Right kidney (tissue), 1 donor: ENCODE data around the gene RABGAP1L.
"Not testable (repeated sequence)": the region's sequence is repeated elsewhere in the genome, so short reads cannot be mapped to it uniquely, and the experiment has no call there.

Experiments used
- DNase-seq: peaks from one replicate; pipeline ENCODE4 v3.0.0-alpha.2; 2016

The RABGAP1L gene

DNA sequence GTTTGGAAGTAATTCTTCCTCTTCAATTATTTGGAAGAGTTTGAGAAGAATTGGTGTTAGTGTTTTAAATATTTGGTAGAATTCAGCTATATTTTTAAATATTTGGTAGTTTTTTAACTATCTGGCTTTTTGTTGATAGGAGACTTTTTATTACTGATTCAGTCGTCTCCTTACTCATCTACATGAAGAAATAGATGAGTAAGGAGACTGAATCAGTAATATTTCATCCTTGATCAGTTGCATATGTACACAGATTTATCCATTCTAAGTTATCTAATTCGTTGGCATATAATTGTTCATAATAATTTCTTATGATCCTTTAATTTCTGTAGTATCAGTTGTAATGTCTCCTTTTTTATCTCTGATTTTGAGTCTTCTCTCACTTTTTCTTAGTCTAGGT, 512.5 kb downstream of the RABGAP1L start:
- no peak for DNase-seq

DNA sequence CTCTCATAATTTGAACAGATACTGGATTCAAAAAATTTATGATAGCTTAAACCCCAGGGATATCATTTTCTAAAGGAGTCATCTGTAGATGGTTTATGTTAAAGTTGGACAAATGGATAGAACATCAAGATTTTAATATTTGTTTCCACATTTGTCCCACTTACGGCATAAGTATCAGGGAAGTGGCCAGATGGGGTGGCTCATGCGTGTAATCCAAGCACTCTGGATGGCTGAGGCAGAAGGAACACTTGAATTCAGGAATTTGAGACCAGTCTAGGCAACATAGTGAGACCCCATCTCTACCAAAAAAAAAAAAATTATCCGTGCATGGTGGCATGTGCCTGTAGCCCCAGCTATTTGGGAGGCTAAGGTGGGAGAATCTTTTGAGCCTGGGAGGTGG, 517.5 kb downstream of the RABGAP1L start:
- DNase-seq, result no peak

DNA sequence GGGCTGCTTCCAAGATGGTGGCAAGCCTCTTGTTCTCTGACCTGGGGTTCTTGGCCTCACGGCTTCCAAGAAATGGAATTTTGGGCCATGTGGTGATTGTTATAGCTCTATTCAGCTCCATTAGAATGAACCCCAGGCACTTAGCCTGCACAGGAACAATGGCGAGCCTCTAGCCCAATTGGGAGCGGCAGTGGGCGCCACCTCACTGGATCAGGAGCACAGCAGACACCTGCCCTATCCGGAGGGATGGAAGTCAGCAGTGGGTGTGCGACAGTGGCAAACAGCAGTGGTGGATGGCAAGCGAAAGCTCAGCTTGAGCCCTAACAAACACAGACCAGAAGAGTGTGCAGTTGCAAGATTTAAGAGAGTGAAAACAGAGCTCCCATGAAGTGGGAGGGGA, 519.3 kb downstream of the RABGAP1L start:
- DNase-seq, result no peak

DNA sequence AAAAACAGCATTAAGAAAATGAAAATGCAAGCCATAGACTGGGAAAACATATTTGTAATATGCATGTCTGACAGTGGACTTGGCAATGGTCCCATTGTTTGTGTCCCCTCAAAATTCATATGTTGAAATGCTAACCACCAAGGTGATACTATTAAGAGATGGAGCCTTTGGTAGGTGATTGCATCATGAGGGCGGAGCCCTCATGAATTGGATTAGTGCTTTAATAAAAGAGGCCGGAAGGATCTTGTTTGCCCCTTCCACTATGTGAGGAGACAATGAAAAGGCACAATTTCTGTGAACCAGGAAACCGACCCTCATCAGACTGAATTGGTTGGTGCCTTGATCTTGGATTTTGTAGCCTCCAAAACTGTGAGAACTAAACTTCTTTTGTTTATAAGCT, 520.8 kb downstream of the RABGAP1L start:
- no peak for DNase-seq

DNA sequence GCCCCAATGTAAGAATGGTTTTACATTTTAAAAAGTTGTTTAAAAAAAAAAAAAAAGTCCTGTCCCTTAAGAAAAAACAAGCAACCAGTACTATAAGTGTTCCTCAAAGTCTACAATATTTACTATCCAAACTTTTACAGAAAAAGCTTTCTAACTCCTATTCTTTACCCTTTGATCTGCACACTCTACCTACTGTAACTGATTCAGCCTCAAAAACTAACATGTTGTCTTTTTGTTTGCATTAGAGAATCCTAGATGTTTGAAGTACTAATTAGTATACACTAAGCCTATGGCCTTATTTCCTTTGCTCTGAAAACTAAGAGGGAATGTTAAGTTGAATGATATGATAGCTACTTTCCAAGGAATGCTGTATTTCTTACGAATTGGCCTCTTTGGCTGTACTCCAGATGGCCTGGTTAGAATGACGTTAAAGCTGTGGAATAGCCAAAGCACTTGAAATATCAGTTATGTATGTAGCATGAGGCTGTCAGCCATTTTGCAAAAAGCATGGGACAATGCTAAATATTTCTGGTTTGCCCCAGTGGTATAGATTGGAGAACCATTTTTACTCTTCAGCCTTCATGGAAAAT, 523.2 kb downstream of the RABGAP1L start:
- no peak for DNase-seq

DNA sequence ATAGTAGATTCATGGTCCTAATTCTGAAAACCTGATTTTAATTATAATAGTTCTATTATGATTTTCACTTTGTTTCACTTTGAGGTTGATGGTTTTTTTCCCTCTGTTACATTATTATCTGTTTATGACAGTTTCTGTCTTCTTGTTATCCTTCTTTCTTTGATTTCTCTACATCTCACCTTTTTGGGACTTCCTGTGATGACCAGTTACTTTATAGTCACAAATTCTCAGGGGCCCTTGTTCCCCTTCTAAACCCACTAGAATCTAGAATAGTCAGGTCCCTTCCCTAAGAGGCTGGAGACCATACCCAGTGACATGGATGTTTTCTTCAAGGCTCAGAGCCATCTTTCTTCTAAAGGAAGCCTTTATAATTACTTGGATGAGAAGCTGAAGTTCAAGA, 526.9 kb downstream of the RABGAP1L start:
- no peak for DNase-seq

DNA sequence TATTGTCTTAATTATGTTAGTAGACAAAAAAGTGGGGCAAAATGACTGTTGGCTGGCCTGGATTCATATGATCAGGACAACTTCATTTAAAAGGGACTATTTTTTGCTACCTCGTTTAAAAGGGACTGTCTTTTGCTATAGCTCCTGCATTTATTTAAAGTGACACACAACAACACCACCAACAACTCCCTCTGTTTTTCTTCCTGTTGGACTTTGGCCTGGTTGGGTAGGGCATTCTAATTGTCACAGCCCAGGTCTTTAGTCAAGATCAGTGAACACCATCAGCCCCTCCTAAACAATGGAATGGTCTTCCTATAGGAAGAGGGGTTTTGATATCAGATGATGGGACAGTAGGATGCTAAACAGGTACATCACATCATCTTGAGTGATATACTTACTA, 530.2 kb downstream of the RABGAP1L start:
- no peak for DNase-seq

DNA sequence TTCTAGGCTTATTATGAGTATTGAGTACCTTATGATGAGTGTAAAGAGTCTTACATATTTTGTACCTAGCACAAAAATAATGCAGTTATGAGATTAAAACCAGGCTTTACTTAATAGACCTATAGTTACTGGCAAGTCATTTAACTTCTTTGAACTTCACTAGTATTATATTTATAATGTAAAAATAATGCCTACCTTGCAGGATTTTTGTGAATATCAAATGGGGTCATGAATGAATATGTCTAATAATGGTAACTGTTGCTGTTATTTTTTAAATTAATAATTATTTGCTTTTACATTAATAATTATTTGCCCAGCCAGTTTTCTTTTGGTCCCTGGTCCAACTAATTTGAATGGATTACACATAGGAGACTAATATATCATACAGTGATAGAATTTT, 530.9 kb downstream of the RABGAP1L start:
- DNase-seq, result no peak

DNA sequence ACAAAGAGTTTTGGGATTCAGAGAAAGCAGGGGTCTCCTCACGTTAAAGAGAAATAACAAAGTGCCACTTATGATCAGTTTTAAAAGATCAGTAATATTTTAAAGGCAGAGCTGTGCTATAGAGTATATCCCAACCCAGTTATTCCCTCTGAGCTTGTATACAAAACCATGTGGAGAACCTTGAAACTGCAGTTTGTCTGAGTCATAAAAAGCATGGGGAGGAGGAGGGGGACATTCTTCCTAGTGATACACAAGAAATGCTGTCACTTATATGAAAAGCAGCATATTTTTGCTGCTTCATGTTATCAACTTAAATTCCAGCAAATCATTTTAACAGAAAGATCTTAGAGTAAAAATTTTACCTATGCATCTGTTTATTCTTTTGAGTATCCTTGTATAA, 533.0 kb downstream of the RABGAP1L start:
- no peak for DNase-seq

DNA sequence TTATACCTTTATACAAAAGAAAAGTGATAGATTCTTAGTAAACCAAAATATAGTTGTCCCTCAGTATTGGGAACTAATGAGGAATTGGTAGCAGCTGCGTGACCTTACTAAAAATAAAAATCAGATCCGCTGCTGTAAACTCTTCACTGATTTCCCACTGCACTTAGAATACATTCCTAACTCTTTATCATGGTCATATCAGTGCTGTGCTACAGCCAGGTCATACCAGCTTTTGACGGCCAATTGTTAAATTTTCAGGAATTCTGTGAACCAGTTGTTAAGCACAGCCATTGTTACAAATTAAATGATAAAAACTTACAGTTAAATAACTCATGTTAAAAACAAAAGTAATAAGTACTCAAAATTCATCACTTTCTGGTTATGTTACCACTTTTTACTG, 533.8 kb downstream of the RABGAP1L start:
- DNase-seq, result no peak

DNA sequence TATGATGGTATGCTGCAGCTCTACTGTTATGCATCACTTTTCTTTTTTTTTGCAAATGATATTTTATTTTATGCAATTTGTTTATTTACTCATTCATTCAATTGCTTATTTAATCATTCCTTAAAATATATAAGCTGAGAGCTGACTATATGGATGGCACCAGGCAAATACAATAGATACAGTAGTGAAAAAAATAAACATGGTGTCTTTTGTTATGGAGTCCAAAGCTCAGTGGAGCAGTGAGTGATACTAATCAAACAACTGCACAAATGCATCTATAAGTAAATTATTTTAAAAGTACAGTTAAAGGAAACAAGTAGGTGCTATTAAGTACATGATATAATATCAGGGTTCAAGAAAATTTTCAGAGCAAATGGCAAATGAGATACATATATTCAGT, 534.2 kb downstream of the RABGAP1L start:
- DNase-seq, result not testable (repeated sequence)

DNA sequence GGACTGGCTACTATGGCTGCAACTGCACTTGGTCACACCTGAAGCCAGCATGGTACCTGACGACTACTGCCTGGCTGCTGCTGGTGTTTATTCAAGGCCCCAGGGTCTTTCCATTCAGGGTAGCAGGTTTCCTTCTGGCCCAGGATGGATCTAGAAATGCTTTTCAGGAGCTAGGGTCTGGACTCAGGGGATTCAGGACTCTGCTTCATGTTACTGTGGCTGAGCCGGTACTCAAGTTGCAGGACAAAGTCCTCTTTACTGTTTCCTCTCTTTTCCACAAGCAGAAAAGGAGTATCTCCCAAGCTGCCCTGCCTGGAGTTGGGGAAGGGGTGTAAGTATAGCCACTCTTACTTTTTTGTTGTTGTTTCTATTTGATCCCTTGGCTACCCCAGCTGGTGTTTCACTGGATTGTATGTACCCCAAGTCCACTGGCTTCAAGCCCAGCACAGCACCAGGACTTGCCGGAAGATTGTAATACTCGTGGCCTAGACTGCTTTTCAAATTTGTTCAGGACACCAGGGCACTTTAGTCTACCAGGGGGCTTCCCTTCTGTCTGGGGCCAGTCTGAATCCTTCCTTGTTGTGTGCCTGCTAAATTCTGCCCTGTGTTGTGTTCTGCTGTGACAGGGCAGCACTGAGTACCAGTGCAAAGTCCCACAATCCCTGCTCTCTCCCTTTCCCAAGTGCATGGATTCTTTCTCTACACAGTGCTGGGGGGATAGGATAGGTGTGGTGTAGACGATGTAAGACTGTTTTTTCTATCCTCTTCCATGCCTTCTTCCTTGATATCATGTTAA, 536.9 kb downstream of the RABGAP1L start:
- no peak for DNase-seq

DNA sequence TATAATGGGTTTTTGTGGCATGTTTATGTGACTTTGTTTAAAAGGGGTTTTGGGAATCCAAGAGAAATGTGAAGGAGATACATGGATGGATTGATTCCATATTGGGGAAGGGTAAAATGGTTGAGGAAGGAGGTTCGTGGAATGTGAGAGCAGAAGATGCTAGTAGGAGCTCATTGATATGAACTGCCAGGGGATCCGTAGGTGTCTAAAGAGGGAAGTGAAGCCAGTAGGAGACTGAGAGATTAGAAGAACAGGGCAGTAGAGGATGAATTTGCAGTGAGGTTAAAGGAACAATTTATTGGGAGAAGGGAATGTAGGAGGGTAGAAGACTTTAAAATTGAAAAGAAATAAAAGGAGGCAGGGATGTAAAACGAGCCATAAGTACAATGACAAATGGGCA, 541.0 kb downstream of the RABGAP1L start:
- DNase-seq, result no peak

DNA sequence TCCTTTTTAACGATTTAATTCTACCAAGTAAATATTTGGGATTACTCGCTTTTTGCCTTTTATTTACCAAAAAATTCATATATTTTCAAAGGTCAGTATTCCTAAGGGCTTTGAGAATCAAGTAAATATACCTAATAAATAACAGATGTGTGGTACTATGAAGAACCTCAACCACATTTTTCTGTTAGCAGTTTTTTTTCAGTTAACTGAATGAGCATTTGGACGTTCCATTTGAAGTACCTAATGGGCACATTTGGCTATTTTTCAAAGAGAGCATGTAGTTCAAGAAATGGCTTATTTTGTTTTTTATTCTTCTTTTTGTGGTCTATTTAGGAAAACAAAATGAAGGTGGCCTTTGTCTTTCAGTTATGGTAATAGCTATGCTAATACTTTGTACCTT, 541.5 kb downstream of the RABGAP1L start:
- DNase-seq, result no peak

DNA sequence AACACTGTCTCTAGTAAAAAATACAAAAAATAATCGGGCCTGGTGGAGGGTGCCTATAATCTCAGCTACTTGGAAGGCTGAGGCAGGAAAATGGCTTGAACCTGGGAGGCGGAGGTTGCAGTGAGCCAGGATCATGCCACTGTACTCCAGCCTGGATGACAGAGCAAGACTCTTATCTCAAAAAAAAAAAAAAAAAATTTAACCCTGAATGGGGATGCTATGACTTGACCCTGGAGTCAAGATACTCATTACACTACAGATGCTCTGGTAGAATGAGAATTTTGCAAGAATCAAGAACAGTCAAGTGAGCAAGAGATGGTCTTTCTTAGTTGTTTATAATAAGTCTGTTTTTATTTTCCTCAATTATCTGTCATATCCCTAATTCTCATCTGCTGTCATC, 542.2 kb downstream of the RABGAP1L start:
- no peak for DNase-seq

DNA sequence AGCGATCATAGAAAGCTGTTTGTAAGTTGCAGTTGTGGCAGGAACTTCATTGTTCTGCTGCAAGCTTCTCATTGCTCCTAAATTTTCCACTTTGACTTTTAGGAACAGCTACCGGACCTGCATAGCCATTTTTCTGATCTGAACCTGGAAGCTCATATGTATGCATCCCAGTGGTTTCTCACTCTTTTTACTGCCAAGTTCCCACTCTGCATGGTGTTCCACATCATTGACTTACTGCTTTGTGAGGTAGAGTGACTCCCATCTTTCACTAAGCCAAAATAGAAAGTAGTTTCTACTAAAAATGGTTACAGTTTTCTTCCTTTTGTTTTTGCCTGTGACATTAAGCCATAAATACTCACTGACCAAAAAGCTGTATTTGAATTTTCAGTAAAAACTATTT, 542.7 kb downstream of the RABGAP1L start:
- no peak for DNase-seq

DNA sequence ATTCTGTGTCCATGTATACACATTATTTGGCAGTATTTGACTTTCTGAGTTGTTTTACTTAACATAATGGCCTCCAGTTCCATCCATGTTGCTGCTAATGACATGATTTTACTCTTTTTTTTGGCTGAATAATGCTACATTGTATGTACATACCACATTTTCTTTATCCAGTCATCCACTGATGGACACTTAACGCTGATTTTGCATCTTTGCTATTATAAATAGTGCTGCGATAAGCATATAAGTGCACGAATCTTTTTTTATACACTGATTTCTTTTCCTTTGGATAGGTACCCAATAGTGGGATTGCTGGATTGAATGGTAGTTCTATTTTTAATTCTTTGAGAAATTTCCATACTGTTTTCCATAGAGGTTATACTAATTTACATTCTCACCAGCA, 544.0 kb downstream of the RABGAP1L start:
- no peak for DNase-seq

DNA sequence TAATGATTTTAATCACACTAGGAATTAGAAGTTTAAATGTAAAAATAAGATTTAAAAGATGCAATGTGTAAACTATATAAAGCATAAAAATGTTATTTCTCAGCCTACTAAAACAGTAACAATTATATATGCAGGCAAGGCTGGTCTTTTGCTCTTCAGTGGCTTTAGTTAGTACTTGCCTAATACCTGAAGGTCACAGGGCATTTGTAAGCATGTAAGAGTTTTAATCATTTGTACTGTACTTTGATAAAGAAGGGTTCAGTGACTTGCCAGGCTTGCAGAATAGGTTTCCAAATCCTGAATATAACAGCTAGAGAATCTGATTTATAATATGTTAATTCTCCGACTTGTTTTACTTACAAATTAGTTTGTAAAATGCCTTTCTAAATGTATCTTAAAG, 545.0 kb downstream of the RABGAP1L start:
- DNase-seq, result no peak

DNA sequence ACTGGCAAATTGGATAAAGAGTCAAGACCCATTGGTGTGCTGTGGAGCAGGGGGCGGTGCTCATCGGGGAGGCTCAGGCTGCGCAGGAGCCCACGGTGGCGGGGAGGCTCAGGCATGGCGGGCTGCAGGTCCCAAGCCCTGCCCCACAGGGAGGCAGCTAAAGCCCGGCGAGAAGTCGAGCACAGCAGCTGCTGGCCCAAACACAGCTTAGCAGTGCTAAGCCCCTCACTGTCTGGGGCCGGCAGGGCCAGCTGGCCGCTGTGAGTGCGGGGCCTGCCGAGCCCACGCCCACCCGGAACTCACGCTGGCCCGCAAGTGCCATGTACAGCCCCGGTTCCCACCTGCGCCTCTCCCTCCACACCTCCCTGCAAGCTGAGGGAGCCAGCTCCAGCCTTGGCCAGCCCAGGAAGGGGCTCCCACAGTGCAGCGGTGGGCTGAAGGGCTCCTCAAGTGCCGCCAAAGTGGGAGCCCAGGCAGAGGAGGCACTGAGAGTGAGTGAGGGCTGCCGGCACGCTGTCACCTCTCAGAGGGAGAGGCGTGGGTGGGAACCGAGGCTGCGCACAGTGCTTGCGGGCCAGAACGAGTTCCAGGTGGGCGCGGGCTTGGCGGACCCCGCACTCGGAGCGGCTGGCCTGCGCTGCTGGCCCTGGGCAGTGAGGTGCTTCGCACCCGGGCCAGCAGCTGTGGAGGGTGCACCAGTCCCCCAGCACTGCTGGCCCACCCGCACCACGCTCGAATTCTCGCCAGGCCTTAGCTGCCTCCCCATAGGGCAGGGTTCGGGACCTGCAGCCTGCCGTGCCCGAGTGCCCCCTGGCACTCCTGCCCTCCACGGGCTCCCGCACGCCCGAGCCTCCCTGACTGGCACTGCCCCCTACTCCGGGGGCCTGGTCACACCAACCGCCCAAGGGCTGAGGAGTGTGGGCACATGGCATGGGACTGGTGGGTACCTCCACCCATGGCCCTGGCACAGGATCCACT, 551.8 kb downstream of the RABGAP1L start:
- DNase-seq, result no peak

DNA sequence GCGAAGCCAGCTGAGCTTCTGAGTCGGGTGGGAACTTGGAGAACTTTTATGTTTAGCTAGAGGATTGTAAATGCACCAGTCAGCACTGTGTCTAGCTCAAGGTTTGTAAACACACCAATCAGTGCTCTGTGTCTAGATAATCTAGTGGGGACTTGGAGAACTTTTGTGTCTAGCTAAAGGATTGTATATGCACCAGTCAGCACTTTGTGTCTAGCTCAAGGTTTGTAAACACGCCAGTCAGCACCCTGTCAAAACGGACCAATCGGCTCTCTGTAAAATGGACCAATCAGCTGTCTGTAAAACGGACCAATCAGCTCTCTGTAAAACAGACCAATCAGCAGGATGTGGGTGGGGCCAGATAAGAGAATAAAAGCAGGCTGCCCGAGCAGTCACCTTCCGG, 552.5 kb downstream of the RABGAP1L start:
- not testable (repeated sequence) for DNase-seq

DNA sequence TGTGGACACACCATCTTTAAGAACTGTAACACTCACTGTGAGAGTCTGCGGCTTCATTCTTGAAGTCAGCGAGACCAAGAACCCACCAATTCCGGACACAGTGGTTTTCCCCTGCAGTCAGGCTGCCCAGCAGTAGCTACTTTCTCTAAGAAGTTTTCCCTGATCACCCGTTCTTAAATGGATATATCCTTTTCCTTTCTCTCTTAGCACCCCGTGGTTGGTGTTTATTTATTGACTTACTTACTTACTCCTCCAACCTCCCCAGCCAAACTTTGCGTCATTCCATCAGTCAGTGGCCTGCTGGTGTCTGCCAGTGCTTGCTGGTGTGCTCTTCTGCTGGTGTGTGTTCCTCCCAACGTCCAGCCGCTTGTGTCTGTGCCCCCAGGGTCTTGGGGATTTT, 553.2 kb downstream of the RABGAP1L start:
- DNase-seq, result no peak

DNA sequence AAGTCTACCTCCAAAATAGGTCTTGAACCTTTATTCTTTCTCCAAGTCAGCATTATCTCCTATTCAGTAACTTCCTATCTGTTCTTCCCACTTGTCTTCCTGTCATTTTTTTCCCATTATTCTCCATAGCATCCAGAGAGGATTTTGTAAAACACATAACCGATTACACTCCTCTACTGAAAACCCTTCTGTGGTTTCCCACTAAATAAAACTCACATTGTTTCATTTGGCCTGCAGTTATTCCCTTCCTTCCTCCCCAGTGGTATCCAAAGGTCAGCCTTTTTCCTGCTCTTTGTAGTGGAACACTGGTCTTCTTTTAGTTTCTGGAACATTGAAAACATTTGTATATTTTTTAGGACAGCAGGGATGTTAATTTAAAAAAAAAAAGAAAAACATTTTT, 554.5 kb downstream of the RABGAP1L start:
- no peak for DNase-seq

DNA sequence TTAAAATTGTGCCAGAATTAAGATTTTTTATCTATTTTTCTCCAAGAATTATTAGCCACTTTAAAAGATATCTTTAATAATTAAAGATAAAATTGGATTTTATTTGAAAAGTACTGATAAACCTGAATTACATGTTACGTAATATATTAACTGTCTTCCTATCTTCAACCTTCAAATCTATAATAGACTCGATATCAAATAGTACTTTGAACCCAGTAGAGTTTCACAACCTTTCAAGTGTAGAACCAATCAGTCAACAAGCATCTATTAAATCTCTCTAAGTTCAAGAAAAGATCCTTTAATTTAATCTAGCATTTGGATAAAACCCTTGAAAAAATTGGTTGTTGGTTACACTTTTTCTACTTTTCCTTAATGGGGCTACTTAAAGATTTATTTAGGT, 559.9 kb downstream of the RABGAP1L start:
- DNase-seq, result no peak
